ENCODE data around the gene GMNC.
A peak's percentile ranks its signal among the peaks of the same experiment; 100 is the strongest.
"Not testable (repeated sequence)": the region's sequence is repeated elsewhere in the genome, so short reads cannot be mapped to it uniquely, and the experiment has no call there.

GMNC gene

GRCh38 chr3:190862209-190863118, at the start of gene GMNC:
GMNC (minus strand) TSS chr3:190862694; CDS start chr3:190862615, 79 bp downstream.
- DNase-seq: peak in 1 of 2 donors; percentile 7

GRCh38 chr3:190911382-190911781, 48.9 kb upstream of the GMNC start:
- no peak for DNase-seq

- DNase-seq: no peak
These were observed 47.4 kb upstream of the GMNC start for GRCh38 chr3:190909908-190910307.

- DNase-seq: no peak
These were observed 40.7 kb upstream of the GMNC start for GRCh38 chr3:190903156-190903555.

GRCh38 chr3:190902292-190902691, 39.8 kb upstream of the GMNC start:
- DNase-seq: no peak

- no peak for DNase-seq
These were observed 30.0 kb upstream of the GMNC start for GRCh38 chr3:190892395-190892902.

GRCh38 chr3:190886945-190887344, 24.5 kb upstream of the GMNC start:
- no peak for DNase-seq

GRCh38 chr3:190883973-190884832, 21.7 kb upstream of the GMNC start:
- DNase-seq: no peak

GRCh38 chr3:190883141-190883540, 20.6 kb upstream of the GMNC start:
- DNase-seq: no peak

GRCh38 chr3:190877925-190878324, 15.4 kb upstream of the GMNC start:
- DNase-seq: no peak

GRCh38 chr3:190876433-190876832, 13.9 kb upstream of the GMNC start:
- not testable (repeated sequence) for DNase-seq

GRCh38 chr3:190875061-190875460, 12.6 kb upstream of the GMNC start:
- DNase-seq: not testable (repeated sequence)

- DNase-seq: no peak
These were observed 7.6 kb upstream of the GMNC start for GRCh38 chr3:190870127-190870526.

GRCh38 chr3:190867071-190867470, 4.6 kb upstream of the GMNC start:
- no peak for DNase-seq

- DNase-seq: no peak
These were observed 3.3 kb upstream of the GMNC start for GRCh38 chr3:190865828-190866227.

GRCh38 chr3:190865419-190865818, 2.9 kb upstream of the GMNC start:
- DNase-seq: no peak

- DNase-seq: no peak
These were observed 1.5 kb upstream of the GMNC start for GRCh38 chr3:190864002-190864401.

- DNase-seq: no peak
These were observed 598 bp upstream of the GMNC start for GRCh38 chr3:190863119-190863465.

- no peak for DNase-seq
These were observed 2.0 kb downstream of the GMNC start for GRCh38 chr3:190860521-190860920.

- no peak for DNase-seq
These were observed 7.3 kb downstream of the GMNC start for GRCh38 chr3:190855151-190855550.

- no peak for DNase-seq
These were observed 8.4 kb downstream of the GMNC start for GRCh38 chr3:190854062-190854461.

GRCh38 chr3:190853464-190853863, 9.0 kb downstream of the GMNC start:
- no peak for DNase-seq

GRCh38 chr3:190849607-190850006, 12.9 kb downstream of the GMNC start:
- DNase-seq: no peak

- no peak for DNase-seq
These were observed 13.6 kb downstream of the GMNC start for GRCh38 chr3:190848870-190849269.

Measured in activated CD4-positive, alpha-beta T cell treated with anti-CD3 and anti-CD28 coated beads for 4 hours (primary cell).